K562 (cell line): ENCODE data around the gene EDRF1. TPM values are rescaled to one million over a fixed set of nuclear protein-coding genes. Genes with fewer than 3 reads are reported as not detected.

Experiments
- BHLHE40 ChIP-seq: IDR thresholded peaks from 2 replicates; pipeline ENCODE4 v1.6.1; 2011; ENCODE audit warnings: low read length, improper control_type of control experiment
- DEAF1 ChIP-seq: fragments of 450-650 bp; formaldehyde crosslinking; IDR thresholded peaks from 2 replicates; pipeline ENCODE4 v1.4.0; 2020; ENCODE audit warnings: mild to moderate bottlenecking, moderate library complexity
- KLF6 ChIP-seq: fragments of 250-450 bp; sonication (Bioruptor Pico); IDR thresholded peaks from 2 replicates; pipeline ENCODE4 v1.4.0; 2020; ENCODE audit warnings: mild to moderate bottlenecking, moderate library complexity, borderline replicate concordance
- MAFF ChIP-seq: IDR thresholded peaks from 2 replicates; pipeline ENCODE4 v1.6.1; 2012; ENCODE audit warnings: low read length, improper control_type of control experiment
- MAFG ChIP-seq: fragments of 450-650 bp; conservative IDR thresholded peaks from 2 replicates; pipeline ENCODE4 v1.6.1; 2016; ENCODE audit warnings: missing genetic modification characterization, missing compliant biosample characterization
- MCM5 ChIP-seq: fragments of 450-650 bp; IDR thresholded peaks from 2 replicates; pipeline ENCODE4 v1.6.1; 2016; ENCODE audit warnings: low read depth
- MYBL2 ChIP-seq, 2 experiments: fragments of 450-650 bp in 1 of 2; sonication (generic) in 1 of 2; formaldehyde crosslinking in 1 of 2; IDR thresholded peaks; 2 replicates each; pipeline versions ENCODE4 v1.6.1 to v1.8.1; 2017 to 2022; ENCODE audit warnings: borderline replicate concordance in 1 of 2, inconsistent platforms in 1 of 2, low read depth in 1 of 2, mild to moderate bottlenecking in 1 of 2, missing genetic modification reagents in 1 of 2, moderate library complexity in 1 of 2
- PHB2 ChIP-seq: fragments of 450-650 bp; IDR thresholded peaks from 2 replicates; pipeline ENCODE4 v1.6.1; 2017; ENCODE audit warnings: low read depth
- PHF20 ChIP-seq: fragments of 450-650 bp; IDR thresholded peaks from 2 replicates; pipeline ENCODE4 v1.6.1; 2018; ENCODE audit not compliant: partially characterized antibody
- PTTG1 ChIP-seq: fragments of 450-650 bp; IDR thresholded peaks from 2 replicates; pipeline ENCODE4 v1.6.1; 2016; ENCODE audit warnings: low read depth, mild to moderate bottlenecking, missing genetic modification characterization, missing compliant biosample characterization
- RNF219 ChIP-seq: fragments of 250-450 bp; sonication (Bioruptor Pico); IDR thresholded peaks from 2 replicates; pipeline ENCODE4 v1.5.0; 2022; ENCODE audit warnings: mild to moderate bottlenecking
- TBP ChIP-seq: optimal IDR thresholded peaks from 2 replicates; pipeline ENCODE3; 2011; ENCODE audit warnings: low read depth, low read length, improper control_type of control experiment
- ZBTB2 ChIP-seq: fragments of 450-650 bp; IDR thresholded peaks from 2 replicates; pipeline ENCODE4 v1.6.1; 2016; ENCODE audit warnings: antibody characterized with exemption
- ZNF174 ChIP-seq: fragments of 250-450 bp; sonication (Bioruptor Pico); IDR thresholded peaks from 2 replicates; pipeline ENCODE4 v1.4.0; 2020; ENCODE audit warnings: mild to moderate bottlenecking
- ZNF263 ChIP-seq: sonication (generic); formaldehyde crosslinking; IDR thresholded peaks from 2 replicates; pipeline ENCODE4 v1.8.0; 2022; ENCODE audit warnings: mild to moderate bottlenecking, missing genetic modification reagents, borderline replicate concordance
- ZNF316 ChIP-seq: fragments of 450-650 bp; IDR thresholded peaks from 2 replicates; pipeline ENCODE4 v1.6.1; 2016
- ZNF830 ChIP-seq: fragments of 250-450 bp; sonication (Bioruptor Pico); IDR thresholded peaks from 2 replicates; pipeline ENCODE4 v1.5.0; 2021; ENCODE audit warnings: mild to moderate bottlenecking
- polyA plus RNA-seq, 8 experiments: library from polyadenylated mRNA; depleted of rRNA in 4 of 8; stranded (reverse) in 5 of 8; unstranded in 3 of 8; fragments of >200 nt; fragmentation: Nextera tagmentation in 2 of 8; fragmentation: Illumina TruSeq in 1 of 8; extraction: Ambion mirVana in 2 of 8; extraction: Trizol in 1 of 8; gene quantifications; 2 replicates each; pipeline versions ENCODE4 v1.2.1 to v1.2.3, GENCODE V29; 2011 to 2014; ENCODE audit warnings: inconsistent platforms in 1 of 8, missing spikeins in 1 of 8
- total RNA-seq, 7 experiments: library from RNA; depleted of rRNA in 6 of 7; stranded (reverse); fragments of >200 nt in 6 of 7; fragmentation: Illumina TruSeq in 2 of 7; extraction: Trizol in 2 of 7; gene quantifications; 2 replicates each; pipeline versions ENCODE4 v1.2.1 to v1.2.3, GENCODE V29; 2011 to 2021; ENCODE audit warnings: low replicate concordance in 1 of 7

The EDRF1 gene
- total and polyA plus RNA-seq, 9 of the 15 experiments (the other 6 are each of a cell fraction or from before 2014, with no cell fraction given) = 7.6 to 26.0 (median 18.6) TPM

GRCh38 chr10:125709553-125710474, 9.7 kb upstream of the EDRF1 start (continued):
- no peak for TF ChIP-seq DEAF1 (CRISPR knock-in tag)
- TF ChIP-seq MAFG (tag) = 0 out of 2 replicates have a peak, but pooled peaks have one; percentile 21
- TF ChIP-seq PHF20 = no peak
- no peak for TF ChIP-seq RNF219 (CRISPR knock-in tag)
- no peak for TF ChIP-seq ZBTB2
- TF ChIP-seq PTTG1 = no peak
- no peak for TF ChIP-seq ZNF174 (CRISPR knock-in tag)
- TF ChIP-seq MAFF = peak; percentile 18; the same call in 1 of the 2 replicates
- no peak for TF ChIP-seq ZNF830 (CRISPR knock-in tag)
- no peak for TF ChIP-seq MYBL2 (IDR thresholded peaks at IDR 0.05; ENCODE audit: low read depth)
- no peak for TF ChIP-seq MYBL2 (CRISPR knock-in tag; IDR thresholded peaks at IDR 0.05; ENCODE audit: borderline replicate concordance)
- TF ChIP-seq ZNF263 = no peak
- no peak for TF ChIP-seq BHLHE40
- no peak for TF ChIP-seq KLF6 (CRISPR knock-in tag)
- TF ChIP-seq ZNF316 = peak; percentile 80
- TF ChIP-seq MCM5 = no peak
- no peak for TF ChIP-seq TBP
- no peak for TF ChIP-seq PHB2
